Left lung (tissue), 10 donors: ENCODE data around the gene SOX4. TPM values are rescaled to one million over a fixed set of nuclear protein-coding genes. Genes with fewer than 3 reads are reported as not detected.
A peak's percentile ranks its signal among the peaks of the same experiment; 100 is the strongest.

Experiments
- ATAC-seq: fragments of 200-7000 bp; cut with Tn5 transposase; one replicate; pipeline ENCODE4 v1.9.1; 2020; ENCODE audit warnings: moderate library complexity
- DNase-seq, 4 donors: peaks; one replicate each; pipeline ENCODE4 v3.0.0-alpha.2; 2013 to 2020
- H3K27ac ChIP-seq, 2 donors: fragments of 200-600 bp; sonication (generic) in 1 of 2; one replicate each; pipeline versions ENCODE4 v1.5.0 to v1.8.0; 2020 to 2021
- H3K27me3 ChIP-seq, 2 donors: fragments of 200-600 bp; sonication (generic) in 1 of 2; one replicate each; pipeline versions ENCODE4 v1.5.0 to v1.8.0; 2020 to 2021
- H3K36me3 ChIP-seq, 2 donors: fragments of 200-600 bp; sonication (generic) in 1 of 2; one replicate each; pipeline versions ENCODE4 v1.5.0 to v1.8.0; 2020 to 2021
- H3K4me1 ChIP-seq, 2 donors: fragments of 200-600 bp; one replicate each; pipeline ENCODE4 v1.8.0; 2021
- H3K4me3 ChIP-seq, 2 donors: fragments of 200-600 bp; sonication (generic) in 1 of 2; one replicate each; pipeline versions ENCODE4 v1.5.0 to v1.8.0; 2020 to 2021; ENCODE audit warnings: mild to moderate bottlenecking in 1 of 2
- H3K9me3 ChIP-seq, 2 donors: fragments of 200-600 bp; sonication (generic) in 1 of 2; one replicate each; pipeline versions ENCODE4 v1.5.0 to v1.8.0; 2020 to 2021
- CTCF ChIP-seq, 2 donors: fragments of 200-600 bp; sonication (generic) in 1 of 2; IDR thresholded peaks; one replicate each; pipeline versions ENCODE4 v1.5.0 to v1.8.0; 2021; ENCODE audit warnings: antibody characterized with exemption in 2 of 2
- intact Hi-C, 2 donors: fragments of 100-400 bp; cut with DNase I; formaldehyde crosslinking; loops; one replicate each; pipeline versions ENCODE4 v1.11.2 to v1.14.2; 2022
- polyA plus RNA-seq, 6 donors: library from polyadenylated mRNA; unstranded; fragments of 120-200 nt; gene quantifications; one replicate each; pipeline ENCODE4 v1.2.1, GENCODE V29; 2013; ENCODE audit not compliant: insufficient read length in 6 of 6
- total RNA-seq, 2 donors: library from RNA; stranded (reverse); fragmentation: NEBNext Ultra II Directional; extraction: Animal tissue kit (Norgen Biotek cat#: 25700); gene quantifications; one replicate each; pipeline ENCODE4 v1.2.1, GENCODE V29; 2021
- donor health status: DM: no; HTN: yes; CAD: no.
- donor health status: DM: no; HTN: no; CAD: no.

The SOX4 gene
- total and polyA plus RNA-seq, 8 donors, result 23.4 to 119 (median 101) TPM

GRCh38 chr6:21591446-21591845 is 2.1 kb upstream of the SOX4 start:
- Histone ChIP-seq H3K4me3 (no peak overlapping the region), H3K27ac (no peak overlapping the region), H3K27me3 (peaks cover 0 to 19% of the 10 kb centered on the region in 2 donors), H3K9me3 (no peaks in the 10 kb centered on the region), H3K4me1 (peaks cover 0 to 37% of the 10 kb centered on the region in 2 donors), H3K36me3 (no peaks in the 10 kb centered on the region)
- DNase-seq (no peak), ATAC-seq (no peak)
- intact Hi-C loops, result loop anchor here in 1 of 2 donors (5.0 to 10.0 kb wide), 2 partner anchors 343 to 556 kb away; no protein-coding TSS in a partner anchor
- TF ChIP-seq CTCF (IDR thresholded peaks at IDR 0.05), result no peak

GRCh38 chr6:21592953-21593352 is 598 bp upstream of the SOX4 start:
- ATAC-seq (no peak), DNase-seq (no peak)
- Histone ChIP-seq H3K9me3 (no peaks in the 10 kb centered on the region), H3K4me1 (peaks cover 0 to 31% of the 10 kb centered on the region in 2 donors), H3K27ac (peak overlapping the region in 1 of 2 donors; percentile 57), H3K36me3 (no peaks in the 10 kb centered on the region), H3K27me3 (peaks cover 0 to 8% of the 10 kb centered on the region in 2 donors), H3K4me3 (peak overlapping the region; percentile 63 to 74)
- intact Hi-C loops, result loop anchor here in 1 of 2 donors (5.0 to 10.0 kb wide), 2 partner anchors 342 to 554 kb away; no protein-coding TSS in a partner anchor
- no peak for TF ChIP-seq CTCF (IDR thresholded peaks at IDR 0.05)

GRCh38 chr6:21593927-21594415 is 420 bp downstream of the SOX4 start:
- Histone ChIP-seq H3K27me3 (peaks cover 0 to 4% of the 10 kb centered on the region in 2 donors), H3K9me3 (no peaks in the 10 kb centered on the region), H3K4me3 (peak overlapping the region; percentile 63 to 74), H3K36me3 (no peaks in the 10 kb centered on the region), H3K27ac (peak overlapping the region; percentile 91 to 93), H3K4me1 (peaks cover 7 to 41% of the 10 kb centered on the region in 2 donors)
- ATAC-seq (peak; percentile 31), DNase-seq (no peak)
- no peak for TF ChIP-seq CTCF (IDR thresholded peaks at IDR 0.05)
- intact Hi-C loops, result loop anchor here in 1 of 2 donors (5.0 to 10.0 kb wide), 2 partner anchors 341 to 553 kb away; no protein-coding TSS in a partner anchor

- H3K27ac ChIP-seq, result peak overlapping the region; percentile 91 to 93
- ATAC-seq (peak; percentile 33), DNase-seq (peak; percentile 60 to 93 (median 64))
These were observed 1.1 kb downstream of the SOX4 start for GRCh38 chr6:21594416-21595281.

More at GRCh38 chr6:21594416-21595281, 1.1 kb downstream of the SOX4 start:
- Histone ChIP-seq H3K36me3 (no peaks in the 10 kb centered on the region), H3K27me3 (peaks cover 0 to 4% of the 10 kb centered on the region in 2 donors), H3K9me3 (no peaks in the 10 kb centered on the region), H3K4me3 (peak overlapping the region; percentile 63 to 74), H3K4me1 (peaks cover 11 to 42% of the 10 kb centered on the region in 2 donors)
- TF ChIP-seq CTCF (IDR thresholded peaks at IDR 0.05), result no peak
- intact Hi-C loops, result loop anchor here in 1 of 2 donors (5.0 to 10.0 kb wide), 2 partner anchors 340 to 553 kb away; no protein-coding TSS in a partner anchor
